ENCODE results near the gene MSL3B.

MSL3B gene

GRCh38 chr2:233836359-233836758 is 31.8 kb downstream of the MSL3B start:
- Histone ChIP-seq H3K4me1 (ENCODE audit: control insufficient read depth in 1 of 2, insufficient read depth in 2 of 2, low read length in 2 of 2) (no peaks in the 10 kb centered on the region), H3K27ac (ENCODE audit: low read depth, low read length) (no peak overlapping the region), H3K36me3 (ENCODE audit: control insufficient read depth in 1 of 2, insufficient read depth in 2 of 2, low read length in 2 of 2) (peaks cover 56 to 65% of the 10 kb centered on the region in 2 experiments), H4K20me1 (ENCODE audit: insufficient read depth) (peaks cover 16% of the 10 kb centered on the region; the same call in 1 of the 2 replicates), H3K9ac (ENCODE audit: low read length) (no peak overlapping the region), H3K4me2 (ENCODE audit: low read length) (no peak overlapping the region), H3K9me2 (ENCODE audit: insufficient read depth) (no peaks in the 10 kb centered on the region), H3K9me3 (ENCODE audit: control insufficient read depth in 1 of 2, insufficient read depth in 1 of 2, low read depth in 1 of 2, low read length in 2 of 2) (no peaks in the 10 kb centered on the region), H3K27me3 (ENCODE audit: insufficient read depth, low read length) (no peaks in the 10 kb centered on the region), H2AFZ (ENCODE audit: low read depth, low read length, poor library complexity, severe bottlenecking) (no peak overlapping the region), H3K4me3 (replicated peaks in 1 of 2; ENCODE audit: low read depth in 1 of 2, low read length in 2 of 2) (no peak overlapping the region), H3K79me2 (ENCODE audit: insufficient read depth, low read length) (peaks cover 71% of the 10 kb centered on the region)
- ATAC-seq = no peak
- RAD21 ChIA-PET (ENCODE audit: low non-redundant PET in 1 of 2, low total read pairs in 2 of 2, uncharacterized antibody in 2 of 2, unreplicated experiment in 2 of 2) = no interaction called here
- intact Hi-C loops (cut with micrococcal nuclease) = loop anchor here (10.0 kb wide), 1 partner anchor 352 kb away; no protein-coding TSS in a partner anchor
- CTCF ChIA-PET = no interaction called here
- POLR2A ChIA-PET = no interaction called here
- no TSS peak for BruUV-seq (replicated peaks)
- DNase-seq (ENCODE audit: low read depth, low spot score) = no peak
- TF ChIP-seq ZNF274 (IDR thresholded peaks at IDR 0.05; ENCODE audit: low read depth, low read length) = no peak
- no peak for TF ChIP-seq YY1 (IDR thresholded peaks at IDR 0.05; ENCODE audit: extremely low read depth, insufficient replicate concordance, low read depth, low read length)
- no peak for TF ChIP-seq SRF (IDR thresholded peaks at IDR 0.05; ENCODE audit: low read depth)
- no peak for TF ChIP-seq SP1 (IDR thresholded peaks at IDR 0.05; ENCODE audit: low read depth)
- no peak for TF ChIP-seq EZH2 (IDR thresholded peaks at IDR 0.05)
- no peak for TF ChIP-seq ZFX (IDR thresholded peaks at IDR 0.05)
- TF ChIP-seq RAD21 (IDR thresholded peaks at IDR 0.05; ENCODE audit: low read depth) = no peak
- no peak for TF ChIP-seq EGR1 (IDR thresholded peaks at IDR 0.05; ENCODE audit: low read depth)
- TF ChIP-seq FOSL1 (IDR thresholded peaks at IDR 0.05; ENCODE audit: low read depth) = no peak

- H3K4me1 ChIP-seq (ENCODE audit: control insufficient read depth in 1 of 2, insufficient read depth in 2 of 2, low read length in 2 of 2) = no peaks in the 10 kb centered on the region
- CTCF ChIA-PET = no interaction called here
- TF ChIP-seq YY1 (IDR thresholded peaks at IDR 0.05; ENCODE audit: extremely low read depth, insufficient replicate concordance, low read depth, low read length) = no peak
- no peak for TF ChIP-seq ZFX (IDR thresholded peaks at IDR 0.05)
- TF ChIP-seq REST (IDR thresholded peaks at IDR 0.05; ENCODE audit: low read depth) = no peak
- no peak for TF ChIP-seq POLR2A (IDR thresholded peaks at IDR 0.05; ENCODE audit: borderline replicate concordance, extremely low read depth, insufficient read depth, insufficient read length)
- TF ChIP-seq ATF3 (IDR thresholded peaks at IDR 0.05) = no peak
- TF ChIP-seq EZH2phosphoT487 (IDR thresholded peaks at IDR 0.05; ENCODE audit: borderline replicate concordance) = no peak
- no peak for TF ChIP-seq EZH2 (IDR thresholded peaks at IDR 0.05)
- no peak for TF ChIP-seq FOSL1 (IDR thresholded peaks at IDR 0.05; ENCODE audit: low read depth)
- no peak for TF ChIP-seq SP1 (IDR thresholded peaks at IDR 0.05; ENCODE audit: low read depth)
- no peak for TF ChIP-seq EGR1 (IDR thresholded peaks at IDR 0.05; ENCODE audit: low read depth)
- no peak for TF ChIP-seq ZNF274 (IDR thresholded peaks at IDR 0.05; ENCODE audit: low read depth, low read length)
Observed at GRCh38 chr2:233835230-233836186, 32.7 kb downstream of the MSL3B start.

More at GRCh38 chr2:233835230-233836186, 32.7 kb downstream of the MSL3B start:
- POLR2A ChIA-PET = no interaction called here
- RAD21 ChIA-PET (ENCODE audit: low non-redundant PET in 1 of 2, low total read pairs in 2 of 2, uncharacterized antibody in 2 of 2, unreplicated experiment in 2 of 2) = no interaction called here
- Histone ChIP-seq H3K4me3 (replicated peaks in 1 of 2; ENCODE audit: low read depth in 1 of 2, low read length in 2 of 2) (no peak overlapping the region), H3K27ac (ENCODE audit: low read depth, low read length) (no peak overlapping the region), H4K20me1 (ENCODE audit: insufficient read depth) (peaks cover 12% of the 10 kb centered on the region; the same call in 1 of the 2 replicates), H3K9me2 (ENCODE audit: insufficient read depth) (no peaks in the 10 kb centered on the region), H3K36me3 (ENCODE audit: control insufficient read depth in 1 of 2, insufficient read depth in 2 of 2, low read length in 2 of 2) (peaks cover 47 to 57% of the 10 kb centered on the region in 2 experiments), H3K9ac (ENCODE audit: low read length) (no peak overlapping the region), H3K79me2 (ENCODE audit: insufficient read depth, low read length) (peaks cover 63% of the 10 kb centered on the region), H2AFZ (ENCODE audit: low read depth, low read length, poor library complexity, severe bottlenecking) (no peak overlapping the region), H3K9me3 (ENCODE audit: control insufficient read depth in 1 of 2, insufficient read depth in 1 of 2, low read depth in 1 of 2, low read length in 2 of 2) (no peaks in the 10 kb centered on the region), H3K4me2 (ENCODE audit: low read length) (no peak overlapping the region), H3K27me3 (ENCODE audit: insufficient read depth, low read length) (no peaks in the 10 kb centered on the region)
- DNase-seq (ENCODE audit: low read depth, low spot score) (no peak), ATAC-seq (no peak)
- intact Hi-C loops (cut with micrococcal nuclease) = loop anchor here (10.0 kb wide), 1 partner anchor 351 kb away; no protein-coding TSS in a partner anchor
- no TSS peak for BruUV-seq (replicated peaks)

All from HCT116 (cell line).